Neuron (in vitro differentiated cells): ENCODE data around the gene HORMAD1.
A peak's percentile ranks its signal among the peaks of the same experiment; 100 is the strongest.
"Not testable (repeated sequence)": the region's sequence is repeated elsewhere in the genome, so short reads cannot be mapped to it uniquely, and the experiment has no call there.

ENCODE experiments used
- H2AFZ ChIP-seq: one replicate; pipeline ENCODE4 v1.6.1; 2013; ENCODE audit warnings: low read depth, mild to moderate bottlenecking, inconsistent platforms, low read length, moderate library complexity
- H3K27me3 ChIP-seq: one replicate; pipeline ENCODE4 v1.6.1; 2013; ENCODE audit warnings: low read length; ENCODE audit not compliant: insufficient read depth
- H3K36me3 ChIP-seq: one replicate; pipeline ENCODE4 v1.6.1; 2013; ENCODE audit warnings: low read length; ENCODE audit not compliant: insufficient read depth
- H3K4me1 ChIP-seq: one replicate; pipeline ENCODE4 v1.6.1; 2013; ENCODE audit warnings: low read length; ENCODE audit not compliant: insufficient read depth
- H3K4me3 ChIP-seq: 2 replicates; pipeline ENCODE4 v1.5.1; 2013; ENCODE audit warnings: mild to moderate bottlenecking, low read length, moderate library complexity
- H3K9me3 ChIP-seq: one replicate; pipeline ENCODE4 v1.6.1; 2013; ENCODE audit warnings: low read length

The HORMAD1 gene

GRCh38 chr1:150720703-150721102, at the start of gene HORMAD1:
Gene HORMAD1 (minus strand): TSS chr1:150720895. CDS start chr1:150719505, 1,390 bp downstream.
- Histone ChIP-seq H3K9me3 (no peaks in the 10 kb centered on the region), H3K27me3 (no peaks in the 10 kb centered on the region), H3K36me3 (no peaks in the 10 kb centered on the region), H2AFZ (no peak within 1 kb of the TSS), H3K4me1 (no peaks in the 10 kb centered on the region), H3K4me3 (no peak within 1 kb of the TSS)

- H3K9me3 ChIP-seq, H3K27me3 ChIP-seq: not testable (repeated sequence)
These were observed 47.0 kb upstream of the HORMAD1 start for GRCh38 chr1:150767704-150768103.

GRCh38 chr1:150765977-150766301, 45.2 kb upstream of the HORMAD1 start:
- H3K36me3 ChIP-seq, H3K4me3 ChIP-seq, H3K27me3 ChIP-seq, H3K9me3 ChIP-seq, H3K4me1 ChIP-seq: not testable (repeated sequence)
- H2AFZ ChIP-seq: peak overlapping the region; percentile 72

More at GRCh38 chr1:150767704-150768103, 47.0 kb upstream of the HORMAD1 start:
- not testable (repeated sequence) for H3K36me3 ChIP-seq, H2AFZ ChIP-seq, H3K4me3 ChIP-seq, H3K4me1 ChIP-seq

GRCh38 chr1:150765296-150765976, 44.7 kb upstream of the HORMAD1 start, which contains the start of gene CTSS:
Gene CTSS (minus strand): TSS chr1:150765778. CDS start chr1:150764763, 1,015 bp downstream.
- peaks cover 3% of the 10 kb centered on the region for H3K9me3 ChIP-seq
- H3K36me3 ChIP-seq: no peaks in the 10 kb centered on the region
- no peak within 1 kb of the TSS for H3K4me3 ChIP-seq
- no peaks in the 10 kb centered on the region for H3K27me3 ChIP-seq
- H2AFZ ChIP-seq: peak within 1 kb of the TSS; percentile 72
- no peaks in the 10 kb centered on the region for H3K4me1 ChIP-seq

- H3K36me3 ChIP-seq: no peaks in the 10 kb centered on the region
These were observed 44.0 kb upstream of the HORMAD1 start for GRCh38 chr1:150764617-150765101.

GRCh38 chr1:150763018-150763417, 42.3 kb upstream of the HORMAD1 start:
- H2AFZ ChIP-seq: no peak overlapping the region
- H3K36me3 ChIP-seq: no peaks in the 10 kb centered on the region
- no peak overlapping the region for H3K4me3 ChIP-seq
- H3K4me1 ChIP-seq: no peaks in the 10 kb centered on the region
- peaks cover 6% of the 10 kb centered on the region for H3K9me3 ChIP-seq
- no peaks in the 10 kb centered on the region for H3K27me3 ChIP-seq

More at GRCh38 chr1:150764617-150765101, 44.0 kb upstream of the HORMAD1 start:
- H2AFZ ChIP-seq: no peak overlapping the region
- no peaks in the 10 kb centered on the region for H3K4me1 ChIP-seq
- no peaks in the 10 kb centered on the region for H3K27me3 ChIP-seq
- no peak overlapping the region for H3K4me3 ChIP-seq
- peaks cover 5% of the 10 kb centered on the region for H3K9me3 ChIP-seq

GRCh38 chr1:150762552-150762951, 41.9 kb upstream of the HORMAD1 start:
- H2AFZ ChIP-seq: no peak overlapping the region
- no peaks in the 10 kb centered on the region for H3K27me3 ChIP-seq
- H3K4me1 ChIP-seq: no peaks in the 10 kb centered on the region
- no peaks in the 10 kb centered on the region for H3K36me3 ChIP-seq
- no peak overlapping the region for H3K4me3 ChIP-seq
- peaks cover 6% of the 10 kb centered on the region for H3K9me3 ChIP-seq

- no peak overlapping the region for H2AFZ ChIP-seq
- peaks cover 6% of the 10 kb centered on the region for H3K9me3 ChIP-seq
- no peaks in the 10 kb centered on the region for H3K36me3 ChIP-seq
- no peaks in the 10 kb centered on the region for H3K4me1 ChIP-seq
- no peak overlapping the region for H3K4me3 ChIP-seq
- H3K27me3 ChIP-seq: no peaks in the 10 kb centered on the region
These were observed 41.1 kb upstream of the HORMAD1 start for GRCh38 chr1:150761801-150762200.

- H3K36me3 ChIP-seq: no peaks in the 10 kb centered on the region
- no peak overlapping the region for H2AFZ ChIP-seq
- H3K27me3 ChIP-seq: no peaks in the 10 kb centered on the region
- H3K4me3 ChIP-seq: no peak overlapping the region
- no peaks in the 10 kb centered on the region for H3K4me1 ChIP-seq
- peaks cover 6% of the 10 kb centered on the region for H3K9me3 ChIP-seq
These were observed 39.3 kb upstream of the HORMAD1 start for GRCh38 chr1:150760013-150760412.

GRCh38 chr1:150753416-150753815, 32.7 kb upstream of the HORMAD1 start:
- no peaks in the 10 kb centered on the region for H3K36me3 ChIP-seq
- no peak overlapping the region for H3K4me3 ChIP-seq
- no peaks in the 10 kb centered on the region for H3K4me1 ChIP-seq
- H3K9me3 ChIP-seq: no peaks in the 10 kb centered on the region
- H3K27me3 ChIP-seq: peaks cover 5% of the 10 kb centered on the region
- no peak overlapping the region for H2AFZ ChIP-seq

- H2AFZ ChIP-seq: no peak overlapping the region
- no peaks in the 10 kb centered on the region for H3K9me3 ChIP-seq
- peaks cover 5% of the 10 kb centered on the region for H3K27me3 ChIP-seq
- H3K4me3 ChIP-seq: no peak overlapping the region
- no peaks in the 10 kb centered on the region for H3K36me3 ChIP-seq
- H3K4me1 ChIP-seq: no peaks in the 10 kb centered on the region
These were observed 30.7 kb upstream of the HORMAD1 start for GRCh38 chr1:150751443-150751842.

- Histone ChIP-seq H3K9me3 (no peaks in the 10 kb centered on the region), H3K4me3 (no peak overlapping the region), H2AFZ (no peak overlapping the region), H3K36me3 (no peaks in the 10 kb centered on the region), H3K27me3 (peaks cover 5% of the 10 kb centered on the region), H3K4me1 (no peaks in the 10 kb centered on the region)
These were observed 29.1 kb upstream of the HORMAD1 start for GRCh38 chr1:150749720-150750311.

GRCh38 chr1:150748878-150749719, 28.4 kb upstream of the HORMAD1 start:
- no peak overlapping the region for H2AFZ ChIP-seq
- H3K9me3 ChIP-seq: no peaks in the 10 kb centered on the region
- no peaks in the 10 kb centered on the region for H3K36me3 ChIP-seq
- H3K27me3 ChIP-seq: peaks cover 5% of the 10 kb centered on the region
- H3K4me3 ChIP-seq: no peak overlapping the region
- no peaks in the 10 kb centered on the region for H3K4me1 ChIP-seq
